CD8-positive, alpha-beta memory T cell (primary cell): Measurements from ENCODE around the gene IWS1. TPM values are rescaled to one million over a fixed set of nuclear protein-coding genes. Genes with fewer than 3 reads are reported as not detected.

Experiments
- CTCF ChIA-PET: fragments of 350-600 bp; sonication (Branson Sonifier 250); formaldehyde crosslinking; loops from one replicate; lab custom pipeline; 2021; ENCODE audit warnings: antibody characterized with exemption; lab: Charles Lee
- POLR2A ChIA-PET: fragments of 350-600 bp; sonication (Branson Sonifier 250); formaldehyde crosslinking; loops from one replicate; lab custom pipeline; 2021; ENCODE audit warnings: antibody characterized with exemption; lab: Charles Lee
- DNase-seq, 5 donors: peaks; one replicate each; pipeline versions ENCODE4 v3.0.0 to v3.0.0-alpha.2; 2020 to 2022; ENCODE audit warnings: mixed read lengths in 1 of 5
- H3K27ac ChIP-seq: one replicate; pipeline ENCODE4 v1.7.0; 2013; ENCODE audit warnings: low read depth, mild to moderate bottlenecking, low read length, moderate library complexity
- H3K27me3 ChIP-seq: 2 replicates; pipeline ENCODE4 v1.7.0; 2013; ENCODE audit warnings: low read length, mild to moderate bottlenecking; ENCODE audit not compliant: insufficient read depth, poor library complexity, severe bottlenecking
- H3K36me3 ChIP-seq: 2 replicates; pipeline ENCODE4 v1.7.0; 2013; ENCODE audit warnings: mild to moderate bottlenecking, low read length, moderate library complexity; ENCODE audit not compliant: insufficient read depth
- H3K4me1 ChIP-seq: 2 replicates; pipeline ENCODE4 v1.7.0; 2013; ENCODE audit warnings: mild to moderate bottlenecking, low read length, moderate library complexity; ENCODE audit not compliant: insufficient read depth
- H3K4me3 ChIP-seq: 2 replicates; pipeline ENCODE4 v1.7.0; 2013; ENCODE audit warnings: mild to moderate bottlenecking, low read length
- H3K9me3 ChIP-seq: 2 replicates; pipeline ENCODE4 v1.7.0; 2013; ENCODE audit warnings: mild to moderate bottlenecking, low read length
- H3K27ac Mint-ChIP-seq, 8 donors: one replicate each; pipeline ENCODE4 v1.8.0; 2020 to 2021; ENCODE audit warnings: mixed read lengths in 8 of 8, mild to moderate bottlenecking in 6 of 8, inconsistent platforms in 3 of 8, moderate library complexity in 3 of 8
- H3K27me3 Mint-ChIP-seq, 2 donors: one replicate each; pipeline ENCODE4 v1.8.0; 2020 to 2021; ENCODE audit warnings: mixed read lengths in 2 of 2, mild to moderate bottlenecking in 1 of 2, moderate library complexity in 1 of 2
- H3K36me3 Mint-ChIP-seq, 3 donors: one replicate each; pipeline ENCODE4 v1.8.0; 2020 to 2021; ENCODE audit warnings: mixed read lengths in 3 of 3, inconsistent platforms in 1 of 3, mild to moderate bottlenecking in 1 of 3
- H3K4me1 Mint-ChIP-seq, 3 donors: one replicate each; pipeline ENCODE4 v1.8.0; 2020 to 2021; ENCODE audit warnings: mixed read lengths in 3 of 3, inconsistent platforms in 1 of 3, mild to moderate bottlenecking in 1 of 3
- H3K4me3 Mint-ChIP-seq, 7 donors: one replicate each; pipeline ENCODE4 v1.8.0; 2020 to 2021; ENCODE audit warnings: mixed read lengths in 7 of 7, mild to moderate bottlenecking in 6 of 7, moderate library complexity in 4 of 7, inconsistent platforms in 2 of 7
- H3K9me3 Mint-ChIP-seq, 5 donors: one replicate each; pipeline ENCODE4 v1.8.0; 2020 to 2022; ENCODE audit warnings: mixed read lengths in 5 of 5, mild to moderate bottlenecking in 3 of 5, moderate library complexity in 2 of 5, inconsistent platforms in 1 of 5
- polyA plus RNA-seq: library from polyadenylated mRNA; unstranded; fragments of 300-500 nt; fragmentation: Illumina TruSeq; gene quantifications from one replicate; pipeline ENCODE4 v1.2.3, GENCODE V29; 2021
- total RNA-seq, 2 experiments: library from RNA; stranded (reverse); gene quantifications; one replicate each; pipeline ENCODE4 v1.2.3, GENCODE V29; 2021

Gene IWS1
- total and polyA plus RNA-seq, 3 experiments from 2014 or later = 33.1 to 53.7 (median 49.9) TPM

DNA sequence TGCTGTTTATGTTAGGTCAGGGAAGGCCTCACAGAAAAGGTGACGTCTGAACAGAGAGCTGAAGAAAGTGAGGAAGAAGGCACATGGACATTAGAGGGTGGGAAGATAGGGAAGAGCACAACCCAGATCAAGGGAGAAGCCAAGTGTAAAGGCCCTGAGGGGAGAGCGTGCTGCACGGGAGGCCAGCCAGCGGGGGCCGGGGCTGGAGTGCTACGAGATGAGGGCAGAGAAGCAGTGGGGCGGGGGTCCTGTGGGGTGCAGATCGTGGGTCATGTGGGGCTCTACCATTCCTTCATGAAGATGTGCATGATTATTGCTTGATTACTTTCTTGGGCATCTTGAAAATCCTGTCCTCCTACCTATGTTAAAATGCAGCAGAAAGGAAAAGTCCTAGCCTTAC, 57.2 kb downstream of the IWS1 start:
- ChIA-PET POLR2A (no interaction called here), CTCF (no interaction called here)
- no peaks in the 10 kb centered on the region for H3K9me3 Mint-ChIP-seq

DNA sequence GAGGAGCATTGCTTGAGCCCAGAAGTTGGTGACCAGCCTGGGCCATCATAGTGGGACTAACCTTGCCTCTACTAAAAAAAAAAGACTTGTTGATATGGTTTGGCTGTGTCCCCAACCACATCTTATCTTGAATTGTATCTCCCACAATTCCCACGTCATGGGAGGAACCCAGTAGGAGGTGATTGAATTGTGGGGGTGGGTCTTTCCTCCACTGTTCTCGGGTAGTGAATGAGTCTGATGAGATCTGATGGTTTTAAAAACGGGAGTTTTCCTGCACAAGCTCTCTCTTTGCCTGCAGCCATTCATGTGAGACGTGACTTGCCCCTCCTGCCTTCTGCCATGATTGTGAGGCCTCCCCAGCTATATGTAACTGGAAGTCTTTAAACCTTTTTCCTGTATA, 61.0 kb downstream of the IWS1 start:
- Mint-ChIP-seq H3K27me3 (no peaks in the 10 kb centered on the region), H3K4me1 (peaks cover 11 to 18% (median 17%) of the 10 kb centered on the region in 3 donors), H3K27ac (peak overlapping the region in 3 of 8 donors; percentile 8 to 75 (median 51)), H3K4me3 (no peak overlapping the region), H3K9me3 (no peaks in the 10 kb centered on the region), H3K36me3 (peaks cover 0 to 35% (median 13%) of the 10 kb centered on the region in 3 donors)
- POLR2A ChIA-PET = no interaction called here
- Histone ChIP-seq H3K9me3 (no peaks in the 10 kb centered on the region), H3K4me3 (no peak overlapping the region), H3K36me3 (peaks cover 4% of the 10 kb centered on the region), H3K27me3 (no peaks in the 10 kb centered on the region), H3K4me1 (no peaks in the 10 kb centered on the region), H3K27ac (no peak overlapping the region)
- CTCF ChIA-PET = interaction anchor here (1.3 kb wide), 1 partner anchor 14 kb away, joined by 4 read pairs; no protein-coding TSS in a partner anchor
- DNase-seq = no peak

More for the DNA sequence above, 57.2 kb downstream of the IWS1 start:
- H3K9me3 ChIP-seq = no peaks in the 10 kb centered on the region
- no peaks in the 10 kb centered on the region for H3K4me1 ChIP-seq
- no peak overlapping the region for H3K4me3 ChIP-seq
- no peak overlapping the region for H3K27ac ChIP-seq
- DNase-seq = no peak
- H3K36me3 ChIP-seq = peaks cover 4% of the 10 kb centered on the region
- Mint-ChIP-seq H3K27ac (no peak overlapping the region), H3K4me1 (peaks cover 11 to 18% (median 17%) of the 10 kb centered on the region in 3 donors), H3K4me3 (no peak overlapping the region), H3K36me3 (peaks cover 0 to 30% (median 7%) of the 10 kb centered on the region in 3 donors), H3K27me3 (no peaks in the 10 kb centered on the region)
- H3K27me3 ChIP-seq = no peaks in the 10 kb centered on the region

DNA sequence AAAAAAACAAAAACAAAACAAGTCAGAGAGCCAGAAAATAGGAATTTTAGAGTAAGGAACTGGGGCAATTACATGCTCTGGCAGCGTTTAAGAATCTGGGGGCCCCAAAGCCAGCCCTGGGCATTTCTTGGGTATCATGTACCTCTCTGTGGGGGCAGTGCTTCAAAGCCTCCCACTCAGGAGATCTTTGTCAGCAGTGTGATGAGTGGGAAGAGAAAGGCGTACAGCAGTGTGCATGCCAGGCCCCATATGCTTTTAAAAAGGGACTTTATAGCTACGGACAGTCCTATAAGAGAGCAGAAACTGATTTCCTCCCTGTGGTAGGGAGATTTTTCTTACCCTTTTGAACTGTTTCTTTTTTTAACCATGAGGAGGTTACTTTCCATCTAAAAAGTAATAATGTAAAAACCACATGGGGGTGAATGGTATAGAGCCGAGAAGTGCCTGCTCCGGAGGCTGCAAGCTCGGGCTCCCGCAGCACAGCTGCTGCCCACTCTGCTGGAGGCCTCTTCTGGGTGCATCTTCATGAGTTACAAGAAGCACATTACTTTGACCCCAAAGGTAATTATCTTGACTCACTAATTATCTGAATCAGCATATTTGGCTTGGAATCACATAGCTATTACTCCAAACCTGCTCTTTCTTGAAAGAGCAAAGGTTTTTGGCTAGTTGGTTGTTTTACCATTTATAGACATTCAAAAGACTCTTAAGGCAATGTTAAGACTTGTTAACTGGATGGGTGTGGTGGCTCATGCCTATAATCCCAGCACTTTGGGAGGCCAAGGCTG, 61.6 kb downstream of the IWS1 start:
- H3K4me1 ChIP-seq = no peaks in the 10 kb centered on the region
- no peak overlapping the region for H3K27ac ChIP-seq
- Mint-ChIP-seq H3K36me3 (peaks cover 0 to 34% (median 13%) of the 10 kb centered on the region in 3 donors), H3K27ac (peak overlapping the region in 3 of 8 donors; percentile 35 to 54 (median 51)), H3K4me3 (no peak overlapping the region), H3K27me3 (no peaks in the 10 kb centered on the region), H3K9me3 (no peaks in the 10 kb centered on the region), H3K4me1 (peaks cover 11 to 18% (median 17%) of the 10 kb centered on the region in 3 donors)
- CTCF ChIA-PET = interaction anchor here (1.3 kb wide), 1 partner anchor 15 kb away, joined by 4 read pairs; no protein-coding TSS in a partner anchor
- no peak overlapping the region for H3K4me3 ChIP-seq
- H3K9me3 ChIP-seq = no peaks in the 10 kb centered on the region
- H3K36me3 ChIP-seq = peaks cover 2% of the 10 kb centered on the region
- no peak for DNase-seq
- POLR2A ChIA-PET = no interaction called here
- H3K27me3 ChIP-seq = no peaks in the 10 kb centered on the region

DNA sequence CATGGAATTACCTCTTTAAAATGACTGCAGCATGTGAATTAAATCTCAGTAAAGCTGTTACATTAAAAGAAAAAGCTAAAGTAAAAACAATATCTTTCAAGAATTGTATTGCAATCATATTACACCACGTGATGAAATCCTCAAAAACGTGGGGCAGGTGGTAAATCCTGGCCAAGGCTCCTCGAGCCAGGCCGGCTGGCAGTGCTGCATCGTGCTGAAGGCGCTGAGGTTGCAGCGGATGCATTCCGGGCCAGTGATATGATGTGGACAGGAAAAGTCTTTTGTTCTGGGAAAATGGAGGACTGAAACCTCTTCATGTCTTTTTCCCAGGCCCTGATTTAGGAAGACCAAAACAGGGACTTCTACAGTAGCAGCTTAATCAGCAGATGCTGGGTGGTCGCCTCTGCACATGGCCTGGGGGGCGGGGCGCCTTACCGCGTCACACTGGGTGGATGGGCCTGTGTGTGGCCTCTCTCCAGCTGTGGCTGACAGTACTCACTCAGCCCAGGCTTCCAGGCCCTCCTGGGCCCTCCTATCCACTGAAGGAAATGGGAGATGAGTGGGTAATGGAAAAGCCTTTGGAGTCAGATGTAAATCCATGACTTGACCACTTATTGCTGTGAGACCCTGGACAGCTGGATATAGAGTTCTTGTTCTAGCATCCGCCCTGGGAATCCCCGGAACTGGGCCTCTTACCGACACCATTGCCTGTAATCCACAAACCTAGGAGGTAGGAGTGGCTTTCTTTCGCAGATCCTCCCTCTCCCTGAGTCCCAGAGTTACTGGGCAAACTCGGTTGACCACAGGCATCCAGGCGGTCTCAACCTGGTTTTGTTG, 62.9 kb downstream of the IWS1 start:
- Histone ChIP-seq H3K4me3 (no peak overlapping the region), H3K27me3 (no peaks in the 10 kb centered on the region), H3K4me1 (no peaks in the 10 kb centered on the region), H3K36me3 (no peaks in the 10 kb centered on the region), H3K27ac (no peak overlapping the region), H3K9me3 (no peaks in the 10 kb centered on the region)
- Mint-ChIP-seq H3K36me3 (peaks cover 0 to 25% (median 12%) of the 10 kb centered on the region in 3 donors), H3K27me3 (no peaks in the 10 kb centered on the region), H3K4me3 (no peak overlapping the region), H3K4me1 (peaks cover 11 to 18% (median 17%) of the 10 kb centered on the region in 3 donors), H3K27ac (peak overlapping the region in 1 of 8 donors; percentile 13), H3K9me3 (no peaks in the 10 kb centered on the region)
- DNase-seq = no peak
- ChIA-PET CTCF (no interaction called here), POLR2A (no interaction called here)

DNA sequence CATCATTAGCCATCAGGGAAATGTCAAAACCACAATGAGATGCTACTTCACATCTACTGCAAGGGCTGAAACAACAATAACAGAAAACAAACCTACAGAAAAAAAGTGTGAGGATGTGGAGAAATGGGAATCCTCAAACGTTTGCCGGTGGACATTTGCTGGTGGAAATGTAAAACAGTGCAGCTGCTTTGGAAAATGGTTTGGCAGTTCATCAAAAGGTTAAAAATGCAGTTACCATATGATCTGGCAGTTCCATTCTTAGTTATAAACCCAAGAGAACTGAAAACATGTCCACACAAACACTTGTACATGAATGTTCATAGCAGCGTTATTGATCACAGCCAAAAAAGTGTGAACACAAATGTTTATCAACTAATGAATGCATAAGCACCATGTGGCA, 63.8 kb downstream of the IWS1 start:
- H3K27ac ChIP-seq = no peak overlapping the region
- no peaks in the 10 kb centered on the region for H3K9me3 ChIP-seq
- Mint-ChIP-seq H3K27ac (no peak overlapping the region), H3K9me3 (no peaks in the 10 kb centered on the region), H3K4me3 (no peak overlapping the region), H3K4me1 (peaks cover 11 to 18% (median 17%) of the 10 kb centered on the region in 3 donors), H3K27me3 (no peaks in the 10 kb centered on the region), H3K36me3 (peaks cover under 1 to 18% (median 10%) of the 10 kb centered on the region in 3 donors)
- CTCF ChIA-PET = no interaction called here
- H3K4me3 ChIP-seq = no peak overlapping the region
- no peaks in the 10 kb centered on the region for H3K4me1 ChIP-seq
- POLR2A ChIA-PET = no interaction called here
- no peaks in the 10 kb centered on the region for H3K27me3 ChIP-seq
- no peak for DNase-seq
- no peaks in the 10 kb centered on the region for H3K36me3 ChIP-seq

DNA sequence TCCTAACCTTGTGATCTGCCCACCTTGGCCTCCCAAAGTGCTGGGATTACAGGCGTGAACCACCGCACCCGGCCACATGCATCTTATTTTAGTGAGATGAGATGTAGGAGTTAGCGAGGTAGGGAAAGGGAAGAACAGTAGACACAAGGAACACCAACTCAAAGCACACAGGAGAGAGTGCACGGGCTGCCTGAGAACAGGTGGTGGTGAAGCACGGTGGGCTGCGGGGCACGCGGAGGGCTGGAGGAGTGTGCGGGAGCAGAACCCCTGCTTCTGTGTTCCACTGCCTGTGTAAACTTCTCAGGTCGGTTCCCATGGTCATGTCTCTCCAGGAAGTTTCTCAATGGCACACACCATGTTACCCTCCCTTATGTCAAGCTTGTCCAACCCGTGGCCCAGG, 69.3 kb downstream of the IWS1 start:
- Histone ChIP-seq H3K9me3 (no peaks in the 10 kb centered on the region), H3K27ac (no peak overlapping the region), H3K27me3 (no peaks in the 10 kb centered on the region), H3K4me3 (no peak overlapping the region), H3K4me1 (no peaks in the 10 kb centered on the region), H3K36me3 (no peaks in the 10 kb centered on the region)
- Mint-ChIP-seq H3K4me3 (no peak overlapping the region), H3K27me3 (no peaks in the 10 kb centered on the region), H3K4me1 (peaks cover 0 to 13% (median 9%) of the 10 kb centered on the region in 3 donors), H3K27ac (peak overlapping the region in 1 of 8 donors; percentile 28), H3K36me3 (peaks cover 4 to 29% (median 5%) of the 10 kb centered on the region in 3 donors), H3K9me3 (no peaks in the 10 kb centered on the region)
- POLR2A ChIA-PET = no interaction called here
- DNase-seq = no peak
- CTCF ChIA-PET = no interaction called here

DNA sequence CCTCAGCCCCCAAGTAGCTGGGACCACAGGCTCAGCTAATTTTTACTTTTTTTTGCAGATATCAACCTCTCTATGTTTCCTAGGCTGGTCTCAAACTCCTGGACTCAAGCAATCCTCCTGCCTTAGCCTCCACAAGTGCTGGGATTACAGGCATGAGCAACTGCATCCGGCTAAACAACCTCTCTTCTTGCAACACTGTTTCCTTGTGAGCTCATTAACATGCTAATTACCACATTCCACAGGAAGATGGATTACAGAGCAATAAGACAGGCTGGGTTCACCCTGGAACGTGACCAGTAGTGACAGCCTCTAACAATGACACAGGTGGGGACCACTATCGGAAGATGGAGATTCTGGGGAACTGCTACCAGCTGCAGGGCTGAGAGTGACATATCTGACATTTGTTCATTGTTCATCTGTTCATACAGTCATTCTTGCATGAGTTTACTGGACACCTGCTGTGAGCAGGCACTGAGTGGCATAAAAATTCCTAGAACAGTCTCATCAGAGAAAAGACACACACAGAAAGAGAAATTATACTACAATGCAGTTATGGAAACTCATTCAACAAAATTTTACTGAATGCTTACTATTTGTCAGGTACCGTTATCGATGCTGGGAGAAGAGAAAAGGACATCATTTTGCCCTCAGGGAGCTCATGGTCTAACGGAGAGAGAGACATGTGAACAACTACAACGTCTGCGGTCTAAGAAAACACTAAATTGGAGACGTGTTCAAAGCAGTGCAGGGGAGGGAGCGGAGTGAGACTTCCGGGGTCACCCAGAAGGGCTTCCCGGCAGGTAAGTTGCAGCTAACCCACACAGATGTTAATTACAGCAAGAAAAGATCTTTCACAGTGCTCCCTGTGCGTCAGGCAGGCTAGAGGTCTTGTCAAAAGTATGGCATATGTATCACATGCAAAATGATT, 70.5 kb downstream of the IWS1 start:
- Histone ChIP-seq H3K27ac (no peak overlapping the region), H3K27me3 (no peaks in the 10 kb centered on the region), H3K4me3 (no peak overlapping the region), H3K36me3 (no peaks in the 10 kb centered on the region), H3K4me1 (no peaks in the 10 kb centered on the region), H3K9me3 (no peaks in the 10 kb centered on the region)
- CTCF ChIA-PET = no interaction called here
- POLR2A ChIA-PET = no interaction called here
- H3K27me3 Mint-ChIP-seq = no peaks in the 10 kb centered on the region
- peak overlapping the region in 3 of 7 donors; percentile 6 to 57 (median 25) for H3K4me3 Mint-ChIP-seq
- peak overlapping the region in 4 of 8 donors; percentile 1 to 78 (median 18) for H3K27ac Mint-ChIP-seq
- no peaks in the 10 kb centered on the region for H3K9me3 Mint-ChIP-seq
- H3K4me1 Mint-ChIP-seq = peaks cover 0 to 13% (median 9%) of the 10 kb centered on the region in 3 donors
- no peak for DNase-seq
- H3K36me3 Mint-ChIP-seq = peaks cover 4 to 26% (median 5%) of the 10 kb centered on the region in 3 donors
